HEK293 (cell line): ENCODE results near the gene WDR70.

Source experiments
- CTCF ChIA-PET: fragments of 350-600 bp; formaldehyde crosslinking; extraction: SDS; loops from one replicate; lab custom pipeline; 2021; ENCODE audit warnings: antibody characterized with exemption; lab: Yijun Ruan, JAX
- POLR2A ChIA-PET: fragments of 300-600 bp; formaldehyde crosslinking; extraction: SDS; loops from one replicate; lab custom pipeline; 2020; ENCODE audit warnings: antibody characterized with exemption, inconsistent platforms; lab: Yijun Ruan, JAX
- H3K27ac ChIP-seq: fragments of 200-500 bp; sonication (Bioruptor generic); 2 replicates; pipeline ENCODE4 v1.5.1; 2014; ENCODE audit warnings: low read depth, low read length, control low read depth, inconsistent platforms; ENCODE audit errors: extremely low read depth
- H3K36me3 ChIP-seq, 2 experiments: fragments of 200-500 bp in 1 of 2; sonication (Bioruptor generic) in 1 of 2; 1 replicate in 1 of 2; 2 replicates in 1 of 2; pipeline ENCODE4 v1.5.1; 2014 to 2017; ENCODE audit warnings: inconsistent platforms in 2 of 2, low read length in 2 of 2; ENCODE audit not compliant: control insufficient read depth in 2 of 2, insufficient read depth in 1 of 2
- H3K4me1 ChIP-seq: fragments of 200-500 bp; sonication (Bioruptor generic); 2 replicates; pipeline ENCODE4 v1.5.1; 2014; ENCODE audit warnings: mild to moderate bottlenecking, low read length, inconsistent platforms; ENCODE audit not compliant: control insufficient read depth, insufficient read depth
- H3K4me3 ChIP-seq: 2 replicates; pipeline ENCODE4 v1.5.1; 2011; ENCODE audit warnings: low read depth, mild to moderate bottlenecking, control low read depth, low read length, moderate library complexity
- H3K9me3 ChIP-seq: fragments of 200-500 bp; sonication (Bioruptor generic); 2 replicates; pipeline ENCODE4 v1.5.1; 2014; ENCODE audit warnings: low read depth, low read length, inconsistent platforms; ENCODE audit not compliant: control insufficient read depth, insufficient read depth
- BCL6B ChIP-seq: fragments of 450-650 bp; formaldehyde crosslinking; IDR thresholded peaks from 2 replicates; pipeline ENCODE4 v1.5.1; 2017; ENCODE audit warnings: missing biosample characterization, missing genetic modification characterization
- GLI2 ChIP-seq: fragments of 450-650 bp; formaldehyde crosslinking; IDR thresholded peaks from 2 replicates; pipeline ENCODE4; 2017; ENCODE audit warnings: missing biosample characterization, missing genetic modification characterization, low read depth, borderline replicate concordance
- GLI4 ChIP-seq: fragments of 450-650 bp; formaldehyde crosslinking; IDR thresholded peaks from 2 replicates; pipeline ENCODE4 v1.5.1; 2016; ENCODE audit warnings: missing biosample characterization, missing genetic modification characterization
- INSM2 ChIP-seq: fragments of 450-650 bp; formaldehyde crosslinking; IDR thresholded peaks from 2 replicates; pipeline ENCODE4 v1.5.1; 2016; ENCODE audit warnings: missing biosample characterization, missing genetic modification characterization
- KLF16 ChIP-seq: fragments of 450-650 bp; formaldehyde crosslinking; IDR thresholded peaks from 2 replicates; pipeline ENCODE4 v1.5.1; 2017; ENCODE audit warnings: missing biosample characterization, missing genetic modification characterization
- KLF7 ChIP-seq: fragments of 450-650 bp; formaldehyde crosslinking; IDR thresholded peaks from 2 replicates; pipeline ENCODE4 v1.5.1; 2016; ENCODE audit warnings: missing biosample characterization, missing genetic modification characterization, borderline replicate concordance
- MZF1 ChIP-seq: fragments of 450-650 bp; formaldehyde crosslinking; IDR thresholded peaks from 2 replicates; pipeline ENCODE4 v1.5.1; 2017; ENCODE audit warnings: missing biosample characterization, missing genetic modification characterization, borderline replicate concordance
- REPIN1 ChIP-seq: fragments of 450-650 bp; formaldehyde crosslinking; IDR thresholded peaks from 2 replicates; pipeline ENCODE4 v1.5.1; 2017; ENCODE audit warnings: missing biosample characterization, missing genetic modification characterization, low read depth
- TSHZ1 ChIP-seq: fragments of 450-650 bp; formaldehyde crosslinking; IDR thresholded peaks from 2 replicates; pipeline ENCODE4 v1.5.1; 2016; ENCODE audit warnings: missing biosample characterization, missing genetic modification characterization, borderline replicate concordance
- ZBTB20 ChIP-seq: fragments of 450-650 bp; formaldehyde crosslinking; IDR thresholded peaks from 2 replicates; pipeline ENCODE4 v1.5.1; 2016; ENCODE audit warnings: missing biosample characterization, missing genetic modification characterization
- ZBTB26 ChIP-seq: fragments of 450-650 bp; formaldehyde crosslinking; optimal IDR thresholded peaks from 2 replicates; pipeline ENCODE3; 2016; ENCODE audit warnings: missing biosample characterization, mild to moderate bottlenecking, missing genetic modification characterization
- ZBTB8A ChIP-seq: fragments of 450-650 bp; formaldehyde crosslinking; IDR thresholded peaks from 2 replicates; pipeline ENCODE4 v1.5.1; 2016; ENCODE audit warnings: missing biosample characterization, missing genetic modification characterization
- ZNF133 ChIP-seq: fragments of 450-650 bp; formaldehyde crosslinking; IDR thresholded peaks from 2 replicates; pipeline ENCODE4 v1.5.1; 2016; ENCODE audit warnings: missing biosample characterization, missing genetic modification characterization
- ZNF211 ChIP-seq: fragments of 450-650 bp; formaldehyde crosslinking; IDR thresholded peaks from 2 replicates; pipeline ENCODE4 v1.5.1; 2016; ENCODE audit warnings: low read depth, missing biosample characterization, missing genetic modification characterization
- ZNF324 ChIP-seq: fragments of 450-650 bp; formaldehyde crosslinking; IDR thresholded peaks from 2 replicates; pipeline ENCODE4 v1.5.1; 2016; ENCODE audit warnings: missing biosample characterization, missing genetic modification characterization
- ZNF366 ChIP-seq: fragments of 450-650 bp; formaldehyde crosslinking; conservative IDR thresholded peaks from 2 replicates; pipeline ENCODE4 v1.5.1; 2016; ENCODE audit warnings: missing biosample characterization, missing genetic modification characterization
- ZNF514 ChIP-seq: fragments of 450-650 bp; formaldehyde crosslinking; IDR thresholded peaks from 2 replicates; pipeline ENCODE4 v1.5.1; 2016; ENCODE audit warnings: missing biosample characterization, missing genetic modification characterization
- ZNF596 ChIP-seq: fragments of 450-650 bp; IDR thresholded peaks from 2 replicates; pipeline ENCODE4 v1.5.0; 2018; ENCODE audit warnings: missing biosample characterization, mild to moderate bottlenecking, missing genetic modification characterization, moderate library complexity
- ZNF600 ChIP-seq: fragments of 450-650 bp; formaldehyde crosslinking; IDR thresholded peaks from 2 replicates; pipeline ENCODE4 v1.5.1; 2016; ENCODE audit warnings: missing biosample characterization, missing genetic modification characterization
- ZNF624 ChIP-seq: fragments of 450-650 bp; formaldehyde crosslinking; IDR thresholded peaks from 2 replicates; pipeline ENCODE4 v1.5.1; 2017; ENCODE audit warnings: missing biosample characterization, missing genetic modification characterization
- ZNF660 ChIP-seq: fragments of 450-650 bp; IDR thresholded peaks from 2 replicates; pipeline ENCODE4 v1.5.1; 2018; ENCODE audit warnings: missing biosample characterization, mild to moderate bottlenecking, missing genetic modification characterization
- ZNF692 ChIP-seq: fragments of 450-650 bp; formaldehyde crosslinking; IDR thresholded peaks from 2 replicates; pipeline ENCODE4 v1.5.1; 2016; ENCODE audit warnings: missing biosample characterization, missing genetic modification characterization
- ZXDB ChIP-seq: fragments of 450-650 bp; formaldehyde crosslinking; IDR thresholded peaks from 2 replicates; pipeline ENCODE4 v1.5.1; 2016; ENCODE audit warnings: missing biosample characterization, missing genetic modification characterization

WDR70 gene

GRCh38 chr5:37730896-37731455 is 351.9 kb downstream of the WDR70 start (continued):
- TF ChIP-seq ZNF133 = no peak
- no peak for TF ChIP-seq KLF7 (tag by site-specific recombination)

- Histone ChIP-seq H3K4me3 (no peak overlapping the region), H3K9me3 (no peaks in the 10 kb centered on the region), H3K36me3 (peaks cover 0 to 4% of the 10 kb centered on the region in 2 experiments; a peak in 1 of 3 replicates), H3K27ac (no peak overlapping the region), H3K4me1 (peaks cover 33% of the 10 kb centered on the region)
- POLR2A ChIA-PET = no interaction called here
- CTCF ChIA-PET = interaction anchor here (0.6 to 10.6 kb wide), 4 partner anchors 11 to 1706 kb away, joined by 3 to 117 read pairs (median 4); no protein-coding TSS in a partner anchor
- TF ChIP-seq ZBTB8A (tag by site-specific recombination) (no peak), GLI4 (tag by site-specific recombination) (no peak), ZNF692 (tag by site-specific recombination) (no peak), ZBTB26 (no peak), ZBTB20 (tag by site-specific recombination) (no peak), ZNF624 (tag by site-specific recombination) (no peak), BCL6B (tag by site-specific recombination) (no peak), ZNF514 (tag by site-specific recombination) (no peak)
These were observed 355.0 kb downstream of the WDR70 start for GRCh38 chr5:37734114-37734513.

- POLR2A ChIA-PET = interaction anchor here (1.1 kb wide), 1 partner anchor 13 kb away, joined by 10 read pairs; no protein-coding TSS in a partner anchor
- H3K9me3 ChIP-seq = no peaks in the 10 kb centered on the region
- no peak overlapping the region for H3K4me3 ChIP-seq
- no peak overlapping the region for H3K27ac ChIP-seq
- peaks cover 41% of the 10 kb centered on the region for H3K4me1 ChIP-seq
- H3K36me3 ChIP-seq = no peaks in the 10 kb centered on the region
- CTCF ChIA-PET = interaction anchor here (0.6 to 10.6 kb wide), 2 partner anchors 13 to 241 kb away, joined by 3 to 117 read pairs; no protein-coding TSS in a partner anchor
- TF ChIP-seq ZNF366 (tag by site-specific recombination) = peak; percentile 53; the same call in 1 of the 2 replicates
- 0 out of 2 replicates have a peak, but pooled peaks have one; percentile 25 for TF ChIP-seq ZNF660
- TF ChIP-seq ZNF596 (tag by site-specific recombination) = no peak
- peak; percentile 86 for TF ChIP-seq ZNF600 (tag by site-specific recombination)
- TF ChIP-seq KLF16 = no peak
- TF ChIP-seq ZNF324 (tag by site-specific recombination) = no peak
- peak; percentile 60; the same call in 1 of the 2 replicates for TF ChIP-seq TSHZ1
- TF ChIP-seq GLI2 (tag by site-specific recombination) = no peak
- peak; percentile 46; the same call in 1 of the 2 replicates for TF ChIP-seq ZXDB (tag by site-specific recombination)
- TF ChIP-seq MZF1 (tag by site-specific recombination) = peak; percentile 83
- peak; percentile 40; the same call in 1 of the 2 replicates for TF ChIP-seq INSM2 (tag by site-specific recombination)
- no peak for TF ChIP-seq REPIN1 (tag by site-specific recombination)
- TF ChIP-seq ZNF211 = no peak
These were observed 356.7 kb downstream of the WDR70 start for GRCh38 chr5:37735649-37736347.
